Measurements from ENCODE around the gene ZBTB43. TPM values are rescaled to one million over a fixed set of nuclear protein-coding genes. Genes with fewer than 3 reads are reported as not detected.

The ZBTB43 gene
- total RNA-seq, 1 experiment from 2014 or later: 13.8 TPM

DNA sequence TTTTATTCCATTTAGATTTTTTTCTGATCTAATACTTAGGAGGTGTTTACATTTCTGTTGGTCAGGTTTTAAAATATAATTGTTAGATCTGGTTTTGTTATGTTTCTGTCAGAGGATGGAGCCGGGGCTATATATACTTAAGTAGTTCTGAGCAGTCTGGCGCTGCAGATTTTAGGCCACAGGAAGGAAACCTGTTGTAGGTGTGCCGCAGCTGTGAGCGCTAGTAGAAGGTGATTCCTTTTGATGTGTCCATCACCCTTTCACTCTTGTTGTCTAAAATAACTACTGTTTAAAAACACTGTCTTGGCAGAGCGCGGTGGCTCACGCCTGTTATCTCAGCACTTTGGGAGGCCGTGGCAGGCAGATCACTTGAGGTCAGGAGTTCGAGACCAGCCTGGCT, 72.6 kb downstream of the ZBTB43 start:
- BruUV-seq (replicated peaks): no TSS peak
- H3K4me3 ChIP-seq (ENCODE audit: low read depth, low read length, poor library complexity, severe bottlenecking): no peak overlapping the region
- no peak for DNase-seq (ENCODE audit: low spot score)
- ChIA-PET POLR2A (ENCODE audit: low non-redundant PET) (no interaction called here), CTCF (no interaction called here)
- H3K27me3 ChIP-seq (replicated peaks; ENCODE audit: insufficient read depth, low read depth, low read length, poor library complexity): no peaks in the 10 kb centered on the region
- peaks cover 5% of the 10 kb centered on the region for H3K4me1 ChIP-seq (ENCODE audit: insufficient read depth, low read length, poor library complexity, severe bottlenecking)
- no peaks in the 10 kb centered on the region for H3K9me3 ChIP-seq (ENCODE audit: low read depth, low read length, poor library complexity, severe bottlenecking)
- TF ChIP-seq, protein P1, sequence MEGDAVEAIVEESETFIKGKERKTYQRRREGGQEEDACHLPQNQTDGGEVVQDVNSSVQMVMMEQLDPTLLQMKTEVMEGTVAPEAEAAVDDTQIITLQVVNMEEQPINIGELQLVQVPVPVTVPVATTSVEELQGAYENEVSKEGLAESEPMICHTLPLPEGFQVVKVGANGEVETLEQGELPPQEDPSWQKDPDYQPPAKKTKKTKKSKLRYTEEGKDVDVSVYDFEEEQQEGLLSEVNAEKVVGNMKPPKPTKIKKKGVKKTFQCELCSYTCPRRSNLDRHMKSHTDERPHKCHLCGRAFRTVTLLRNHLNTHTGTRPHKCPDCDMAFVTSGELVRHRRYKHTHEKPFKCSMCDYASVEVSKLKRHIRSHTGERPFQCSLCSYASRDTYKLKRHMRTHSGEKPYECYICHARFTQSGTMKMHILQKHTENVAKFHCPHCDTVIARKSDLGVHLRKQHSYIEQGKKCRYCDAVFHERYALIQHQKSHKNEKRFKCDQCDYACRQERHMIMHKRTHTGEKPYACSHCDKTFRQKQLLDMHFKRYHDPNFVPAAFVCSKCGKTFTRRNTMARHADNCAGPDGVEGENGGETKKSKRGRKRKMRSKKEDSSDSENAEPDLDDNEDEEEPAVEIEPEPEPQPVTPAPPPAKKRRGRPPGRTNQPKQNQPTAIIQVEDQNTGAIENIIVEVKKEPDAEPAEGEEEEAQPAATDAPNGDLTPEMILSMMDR (conservative IDR thresholded peaks at IDR 0.05; ENCODE audit: low read depth, low read length): no peak
- TF ChIP-seq EZH2 (IDR thresholded peaks at IDR 0.05; ENCODE audit: borderline replicate concordance, low read depth, low read length, poor library complexity, severe bottlenecking): no peak
- H3K36me3 ChIP-seq (ENCODE audit: insufficient read depth, low read length, poor library complexity, severe bottlenecking): peaks cover 15% of the 10 kb centered on the region
- intact Hi-C loops (cut with micrococcal nuclease; ENCODE audit: unreplicated experiment): no loop called here
- H3K27ac ChIP-seq (ENCODE audit: low read depth, low read length, poor library complexity, severe bottlenecking): no peak overlapping the region

DNA sequence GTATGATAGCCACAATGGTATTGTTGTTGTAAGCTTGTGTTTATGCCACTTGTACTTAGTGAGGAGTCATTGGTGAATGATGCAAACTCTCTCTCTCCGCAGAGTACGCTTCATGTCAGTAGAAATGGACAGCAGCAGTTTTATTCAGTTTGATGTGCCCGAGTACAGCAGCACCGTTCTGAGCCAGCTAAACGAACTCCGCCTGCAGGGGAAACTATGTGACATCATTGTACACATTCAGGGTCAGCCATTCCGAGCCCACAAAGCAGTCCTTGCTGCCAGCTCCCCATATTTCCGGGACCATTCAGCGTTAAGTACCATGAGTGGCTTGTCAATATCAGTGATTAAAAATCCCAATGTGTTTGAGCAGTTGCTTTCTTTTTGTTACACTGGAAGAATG, 74.4 kb downstream of the ZBTB43 start:
- CTCF ChIA-PET: no interaction called here

DNA sequence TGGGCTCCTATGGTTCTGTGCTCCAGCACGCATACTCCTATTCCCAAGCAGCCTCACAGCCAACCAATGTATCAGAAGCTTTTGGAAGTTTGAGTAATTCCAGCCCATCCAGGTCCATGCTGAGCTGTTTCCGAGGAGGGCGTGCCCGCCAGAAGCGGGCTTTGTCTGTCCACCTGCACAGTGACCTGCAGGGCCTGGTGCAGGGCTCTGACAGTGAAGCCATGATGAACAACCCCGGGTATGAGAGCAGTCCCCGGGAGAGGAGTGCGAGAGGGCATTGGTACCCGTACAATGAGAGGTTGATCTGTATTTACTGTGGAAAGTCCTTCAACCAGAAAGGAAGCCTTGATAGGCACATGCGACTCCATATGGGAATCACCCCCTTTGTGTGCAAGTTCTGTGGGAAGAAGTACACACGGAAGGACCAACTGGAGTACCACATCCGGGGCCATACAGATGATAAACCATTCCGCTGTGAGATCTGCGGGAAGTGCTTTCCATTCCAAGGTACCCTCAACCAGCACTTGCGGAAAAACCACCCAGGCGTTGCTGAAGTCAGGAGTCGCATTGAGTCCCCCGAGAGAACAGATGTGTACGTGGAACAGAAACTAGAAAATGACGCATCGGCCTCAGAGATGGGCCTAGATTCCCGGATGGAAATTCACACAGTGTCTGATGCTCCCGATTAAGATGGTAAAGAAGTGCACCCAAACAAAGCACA, 75.5 kb downstream of the ZBTB43 start:
- Histone ChIP-seq H3K36me3 (ENCODE audit: insufficient read depth, low read length, poor library complexity, severe bottlenecking) (peaks cover 15% of the 10 kb centered on the region), H3K27me3 (replicated peaks; ENCODE audit: insufficient read depth, low read depth, low read length, poor library complexity) (no peaks in the 10 kb centered on the region), H3K4me3 (ENCODE audit: low read depth, low read length, poor library complexity, severe bottlenecking) (no peak overlapping the region), H3K9me3 (ENCODE audit: low read depth, low read length, poor library complexity, severe bottlenecking) (no peaks in the 10 kb centered on the region), H3K4me1 (ENCODE audit: insufficient read depth, low read length, poor library complexity, severe bottlenecking) (peaks cover 13% of the 10 kb centered on the region), H3K27ac (ENCODE audit: low read depth, low read length, poor library complexity, severe bottlenecking) (no peak overlapping the region)
- no peak for DNase-seq (ENCODE audit: low spot score)
- intact Hi-C loops (cut with micrococcal nuclease; ENCODE audit: unreplicated experiment): no loop called here
- no peak for TF ChIP-seq EZH2 (IDR thresholded peaks at IDR 0.05; ENCODE audit: borderline replicate concordance, low read depth, low read length, poor library complexity, severe bottlenecking)
- TF ChIP-seq, protein P1 (conservative IDR thresholded peaks at IDR 0.05; ENCODE audit: low read depth, low read length): no peak
- POLR2A ChIA-PET (ENCODE audit: low non-redundant PET): no interaction called here
- BruUV-seq (replicated peaks): no TSS peak
- CTCF ChIA-PET: no interaction called here

More for the DNA sequence above, 74.4 kb downstream of the ZBTB43 start:
- TF ChIP-seq, protein P1 (conservative IDR thresholded peaks at IDR 0.05; ENCODE audit: low read depth, low read length): no peak
- TF ChIP-seq EZH2 (IDR thresholded peaks at IDR 0.05; ENCODE audit: borderline replicate concordance, low read depth, low read length, poor library complexity, severe bottlenecking): no peak
- H3K9me3 ChIP-seq (ENCODE audit: low read depth, low read length, poor library complexity, severe bottlenecking): no peaks in the 10 kb centered on the region
- no peak for DNase-seq (ENCODE audit: low spot score)
- no TSS peak for BruUV-seq (replicated peaks)
- peaks cover 15% of the 10 kb centered on the region for H3K36me3 ChIP-seq (ENCODE audit: insufficient read depth, low read length, poor library complexity, severe bottlenecking)
- H3K27ac ChIP-seq (ENCODE audit: low read depth, low read length, poor library complexity, severe bottlenecking): no peak overlapping the region
- H3K27me3 ChIP-seq (replicated peaks; ENCODE audit: insufficient read depth, low read depth, low read length, poor library complexity): no peaks in the 10 kb centered on the region
- peaks cover 13% of the 10 kb centered on the region for H3K4me1 ChIP-seq (ENCODE audit: insufficient read depth, low read length, poor library complexity, severe bottlenecking)
- POLR2A ChIA-PET (ENCODE audit: low non-redundant PET): no interaction called here
- no peak overlapping the region for H3K4me3 ChIP-seq (ENCODE audit: low read depth, low read length, poor library complexity, severe bottlenecking)
- intact Hi-C loops (cut with micrococcal nuclease; ENCODE audit: unreplicated experiment): no loop called here

Data from A673 (cell line).